ENCODE results near the gene DAB2IP.

DNA sequence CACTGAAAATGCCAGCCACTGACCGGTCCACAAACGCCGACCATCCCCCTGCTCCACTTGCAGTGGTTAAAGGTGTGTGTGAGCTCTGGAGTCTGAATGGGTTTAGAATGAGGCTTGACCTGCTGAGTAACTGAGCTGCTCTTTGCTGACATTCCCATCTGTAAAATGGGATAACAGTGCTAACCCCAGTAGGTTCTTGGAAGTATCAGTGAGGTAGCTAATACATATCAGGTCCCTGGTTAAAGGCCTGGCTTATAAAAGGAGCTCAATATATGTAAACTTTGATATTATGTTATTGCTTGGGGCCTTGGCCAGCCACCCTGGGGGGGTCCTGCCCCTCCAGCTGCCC is 31.1 kb upstream of the DAB2IP start:
- TF ChIP-seq, protein P1, sequence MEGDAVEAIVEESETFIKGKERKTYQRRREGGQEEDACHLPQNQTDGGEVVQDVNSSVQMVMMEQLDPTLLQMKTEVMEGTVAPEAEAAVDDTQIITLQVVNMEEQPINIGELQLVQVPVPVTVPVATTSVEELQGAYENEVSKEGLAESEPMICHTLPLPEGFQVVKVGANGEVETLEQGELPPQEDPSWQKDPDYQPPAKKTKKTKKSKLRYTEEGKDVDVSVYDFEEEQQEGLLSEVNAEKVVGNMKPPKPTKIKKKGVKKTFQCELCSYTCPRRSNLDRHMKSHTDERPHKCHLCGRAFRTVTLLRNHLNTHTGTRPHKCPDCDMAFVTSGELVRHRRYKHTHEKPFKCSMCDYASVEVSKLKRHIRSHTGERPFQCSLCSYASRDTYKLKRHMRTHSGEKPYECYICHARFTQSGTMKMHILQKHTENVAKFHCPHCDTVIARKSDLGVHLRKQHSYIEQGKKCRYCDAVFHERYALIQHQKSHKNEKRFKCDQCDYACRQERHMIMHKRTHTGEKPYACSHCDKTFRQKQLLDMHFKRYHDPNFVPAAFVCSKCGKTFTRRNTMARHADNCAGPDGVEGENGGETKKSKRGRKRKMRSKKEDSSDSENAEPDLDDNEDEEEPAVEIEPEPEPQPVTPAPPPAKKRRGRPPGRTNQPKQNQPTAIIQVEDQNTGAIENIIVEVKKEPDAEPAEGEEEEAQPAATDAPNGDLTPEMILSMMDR (conservative IDR thresholded peaks at IDR 0.05), result no peak
- no peak for TF ChIP-seq ZFX (IDR thresholded peaks at IDR 0.05)
